GM12874 (cell line): ENCODE results near the gene WDR70.

Experiments used
- CTCF ChIP-seq: IDR thresholded peaks from 2 replicates; pipeline ENCODE4 v1.5.1; 2011; ENCODE audit warnings: low read depth, mild to moderate bottlenecking, control low read depth, low read length, moderate library complexity; ENCODE audit not compliant: insufficient read depth

Gene WDR70

DNA sequence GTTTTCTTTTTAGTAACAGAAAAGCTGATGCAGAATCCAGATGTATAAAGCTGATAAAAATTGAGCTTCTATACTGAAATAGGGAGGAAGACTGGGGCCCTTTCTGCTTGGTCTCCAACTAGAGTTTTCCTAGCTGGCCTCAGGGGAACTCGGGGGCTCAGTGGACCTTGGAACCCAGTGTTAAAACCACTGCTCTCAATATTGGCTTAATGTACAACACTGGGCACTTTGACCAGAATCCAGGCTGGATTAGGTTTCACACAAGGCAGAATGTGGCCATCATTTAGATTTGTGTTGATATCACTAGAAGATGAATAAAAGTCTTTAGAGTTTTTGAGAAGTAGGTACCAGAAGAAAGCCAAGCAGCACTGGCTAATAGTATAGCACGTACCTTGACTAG lies 346.1 kb downstream of the WDR70 start:
- no peak for TF ChIP-seq CTCF

DNA sequence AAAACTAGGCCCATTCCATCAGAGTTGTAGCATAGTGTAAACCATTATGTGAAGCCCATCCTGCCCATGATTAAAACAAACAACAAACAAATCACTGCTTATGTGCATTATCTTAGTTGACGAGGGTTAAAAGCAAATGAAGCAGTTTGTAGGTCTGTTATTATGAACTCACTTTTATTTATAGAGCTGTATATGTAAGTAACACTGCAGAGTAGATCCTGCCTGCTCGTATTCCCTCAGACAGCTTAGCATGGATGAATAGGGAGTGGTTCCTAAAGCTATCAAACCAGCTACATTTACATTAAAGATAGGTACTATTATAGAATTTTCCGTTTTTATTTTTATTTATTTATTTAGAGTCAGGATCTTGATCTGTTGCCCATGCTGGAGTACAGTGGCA lies 348.1 kb downstream of the WDR70 start:
- no peak for TF ChIP-seq CTCF

GRCh38 chr5:37730896-37731455 lies 351.9 kb downstream of the WDR70 start:
- no peak for TF ChIP-seq CTCF

DNA sequence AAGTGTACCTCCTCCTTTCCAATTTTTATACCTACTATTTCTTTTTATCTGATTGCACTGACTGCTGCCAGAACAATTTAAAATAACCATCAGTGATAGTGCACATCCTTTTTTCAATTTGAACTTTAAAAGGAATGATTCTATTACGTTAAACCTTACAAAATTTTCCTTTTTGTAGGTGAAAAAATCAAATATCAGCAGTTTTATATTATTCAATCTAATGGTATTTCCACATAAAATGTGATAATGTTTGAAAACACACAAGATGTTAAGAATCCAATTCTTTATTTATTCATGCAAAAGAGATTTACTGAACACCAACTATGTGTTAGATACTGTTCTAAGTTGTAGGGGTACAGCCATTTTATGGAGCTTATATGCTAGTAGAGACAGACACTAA lies 355.0 kb downstream of the WDR70 start:
- TF ChIP-seq CTCF = no peak

- no peak for TF ChIP-seq CTCF
Observed at GRCh38 chr5:37735649-37736347, 356.7 kb downstream of the WDR70 start.

DNA sequence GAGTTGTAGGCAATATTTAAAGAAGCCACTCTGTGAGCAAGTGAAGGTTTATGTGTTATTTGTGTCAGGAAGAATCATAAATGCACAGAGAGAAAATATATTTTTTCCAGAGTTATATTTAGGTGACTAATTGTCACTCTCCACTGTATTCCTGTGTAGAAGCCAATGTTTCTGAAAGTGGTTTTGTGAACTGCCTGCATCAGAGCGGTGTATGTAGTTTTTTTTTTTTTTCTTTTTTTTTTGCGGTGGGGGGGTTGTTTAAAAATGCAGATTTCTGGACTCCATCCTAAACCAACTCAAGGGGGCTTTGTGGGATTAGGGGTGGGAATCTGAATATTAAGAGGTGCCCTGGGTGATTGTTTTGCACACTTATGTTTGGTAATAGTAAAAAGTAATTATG lies 357.3 kb downstream of the WDR70 start:
- TF ChIP-seq CTCF = no peak

DNA sequence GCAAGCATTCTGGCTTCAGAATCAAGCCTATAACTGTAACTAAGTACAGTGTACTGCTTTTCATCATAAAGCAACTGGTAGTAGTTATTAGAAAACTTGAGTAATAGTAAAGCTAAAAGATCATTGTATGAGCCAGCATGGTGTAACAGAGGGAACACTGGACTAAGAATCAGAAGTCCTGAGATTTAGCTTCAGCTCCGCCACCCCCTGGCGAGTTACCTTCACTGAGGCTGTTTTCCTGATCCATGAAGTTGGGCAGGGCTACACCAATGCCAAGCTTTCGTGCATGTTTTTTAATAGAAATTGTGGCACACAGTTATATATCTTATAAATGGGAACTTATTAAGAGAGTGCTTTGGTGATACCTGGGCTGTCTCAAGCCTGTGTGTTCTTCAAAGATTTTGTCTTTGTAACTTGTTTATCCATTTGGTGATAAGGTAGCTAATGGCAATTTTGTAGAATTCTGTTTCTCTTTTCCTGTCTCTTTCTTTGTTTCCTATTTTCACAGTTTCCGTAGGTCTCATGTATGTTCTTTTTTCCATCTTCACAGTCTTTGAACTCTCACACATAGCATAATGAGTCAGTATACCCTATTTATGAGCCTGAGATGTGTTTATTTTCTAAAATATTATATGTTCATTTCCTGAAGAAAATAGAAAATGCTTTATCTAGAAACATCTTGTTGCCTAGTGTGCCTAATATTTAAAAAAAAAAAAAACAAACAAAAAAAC lies 358.4 kb downstream of the WDR70 start:
- TF ChIP-seq CTCF = no peak
